ENCODE measurements around the gene GLYATL3.

The GLYATL3 gene

DNA sequence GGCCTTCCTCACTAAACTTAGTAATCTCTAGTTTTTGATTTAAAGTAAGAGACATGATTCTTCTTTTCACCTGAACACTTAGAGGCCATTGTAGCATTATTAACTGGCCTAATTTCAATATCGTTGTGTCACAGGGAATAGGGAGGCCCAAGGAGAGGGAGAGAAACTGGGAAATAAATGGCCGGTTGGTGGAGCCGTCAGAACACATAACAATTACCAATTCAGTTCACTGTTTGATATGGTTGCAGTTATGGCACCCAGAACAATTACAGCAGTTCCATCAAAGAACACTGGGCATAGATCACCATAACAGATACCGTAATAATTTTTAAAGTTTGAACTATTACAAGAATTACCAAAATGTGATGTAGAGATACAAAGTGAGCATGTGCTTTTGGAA lies 9.1 kb upstream of the GLYATL3 start:
- no peak overlapping the region for H3K4me3 Mint-ChIP-seq
- H3K4me1 Mint-ChIP-seq = no peaks in the 10 kb centered on the region
- no peak overlapping the region for H3K27ac Mint-ChIP-seq
- DNase-seq (no peak), ATAC-seq (replicated peaks) (no peak)
- H3K9me3 Mint-ChIP-seq = no peaks in the 10 kb centered on the region
- H3K36me3 Mint-ChIP-seq = peaks cover 14 to 42% of the 10 kb centered on the region in 2 donors
- H3K27me3 Mint-ChIP-seq = no peaks in the 10 kb centered on the region

DNA sequence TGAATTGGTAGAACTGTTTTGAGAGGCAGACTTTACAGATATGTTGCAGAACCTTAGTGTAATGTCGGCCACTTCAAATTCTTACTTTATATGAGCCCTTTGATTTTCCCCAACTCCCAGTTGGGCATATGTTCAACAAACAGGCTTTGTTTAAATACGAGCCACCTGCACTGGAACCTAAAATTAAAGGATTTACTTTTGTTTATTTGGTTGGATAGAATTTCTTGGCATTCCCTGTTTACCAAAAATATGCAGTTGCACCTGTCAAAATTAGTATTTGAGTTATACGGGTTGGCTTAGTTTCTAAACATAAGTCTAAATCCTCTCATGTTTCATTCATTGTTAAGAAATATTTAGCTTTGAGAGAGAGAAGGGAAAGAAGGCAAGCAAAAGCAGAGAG lies 2.4 kb upstream of the GLYATL3 start:
- H3K4me1 Mint-ChIP-seq = no peaks in the 10 kb centered on the region
- no peaks in the 10 kb centered on the region for H3K27me3 Mint-ChIP-seq
- ATAC-seq (replicated peaks) = no peak
- no peak overlapping the region for H3K27ac Mint-ChIP-seq
- DNase-seq = no peak
- H3K4me3 Mint-ChIP-seq = no peak overlapping the region
- no peaks in the 10 kb centered on the region for H3K9me3 Mint-ChIP-seq
- H3K36me3 Mint-ChIP-seq = peaks cover 0 to 12% of the 10 kb centered on the region in 2 donors

GRCh38 chr6:49499126-49499525 lies 597 bp upstream of the GLYATL3 start:
- no peak overlapping the region for H3K27ac Mint-ChIP-seq
- H3K36me3 Mint-ChIP-seq = peaks cover 0 to 8% of the 10 kb centered on the region in 2 donors
- no peak overlapping the region for H3K4me3 Mint-ChIP-seq
- no peaks in the 10 kb centered on the region for H3K9me3 Mint-ChIP-seq
- ATAC-seq (replicated peaks) (no peak), DNase-seq (no peak)
- peaks cover 0 to 6% of the 10 kb centered on the region in 2 donors for H3K27me3 Mint-ChIP-seq
- no peaks in the 10 kb centered on the region for H3K4me1 Mint-ChIP-seq

DNA sequence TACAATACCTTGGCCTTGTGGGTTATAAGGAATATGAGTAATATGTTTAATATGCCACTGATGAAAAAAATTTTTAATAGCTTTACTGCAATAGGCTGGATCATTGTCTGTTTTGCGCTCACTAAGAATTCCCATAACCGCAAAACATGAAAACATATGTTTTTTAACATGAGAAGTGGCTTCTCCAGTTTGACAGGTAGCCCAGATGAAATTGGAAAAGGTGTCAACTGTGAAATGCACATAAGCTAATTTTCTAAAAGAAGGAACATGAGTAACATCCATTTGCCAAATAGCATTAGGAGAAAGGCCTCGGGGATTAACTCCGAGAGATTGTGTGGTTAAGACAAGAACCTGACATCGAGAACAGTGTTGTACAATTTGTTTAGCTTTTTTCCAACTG lies 4.9 kb downstream of the GLYATL3 start:
- H3K27me3 Mint-ChIP-seq = peaks cover 13 to 17% of the 10 kb centered on the region in 2 donors
- H3K9me3 Mint-ChIP-seq = no peaks in the 10 kb centered on the region
- no peak overlapping the region for H3K27ac Mint-ChIP-seq
- DNase-seq (no peak), ATAC-seq (replicated peaks) (no peak)
- no peaks in the 10 kb centered on the region for H3K36me3 Mint-ChIP-seq
- no peak overlapping the region for H3K4me3 Mint-ChIP-seq
- no peaks in the 10 kb centered on the region for H3K4me1 Mint-ChIP-seq

GRCh38 chr6:49506569-49507111 lies 6.9 kb downstream of the GLYATL3 start:
- no peaks in the 10 kb centered on the region for H3K4me1 Mint-ChIP-seq
- H3K27ac Mint-ChIP-seq = no peak overlapping the region
- peaks cover 16 to 17% of the 10 kb centered on the region in 2 donors for H3K27me3 Mint-ChIP-seq

GRCh38 chr6:49509342-49509741 lies 9.6 kb downstream of the GLYATL3 start:
- DNase-seq (no peak), ATAC-seq (replicated peaks) (no peak)
- peaks cover 23 to 27% of the 10 kb centered on the region in 2 donors for H3K27me3 Mint-ChIP-seq
- no peaks in the 10 kb centered on the region for H3K36me3 Mint-ChIP-seq
- H3K4me1 Mint-ChIP-seq = no peaks in the 10 kb centered on the region
- H3K9me3 Mint-ChIP-seq = no peaks in the 10 kb centered on the region
- H3K4me3 Mint-ChIP-seq = no peak overlapping the region
- no peak overlapping the region for H3K27ac Mint-ChIP-seq

More at GRCh38 chr6:49506569-49507111, 6.9 kb downstream of the GLYATL3 start:
- ATAC-seq (replicated peaks) (no peak), DNase-seq (no peak)
- H3K36me3 Mint-ChIP-seq = no peaks in the 10 kb centered on the region
- no peak overlapping the region for H3K4me3 Mint-ChIP-seq
- no peaks in the 10 kb centered on the region for H3K9me3 Mint-ChIP-seq

- no peak for ATAC-seq (replicated peaks)
- Mint-ChIP-seq H3K9me3 (no peaks in the 10 kb centered on the region), H3K27ac (no peak overlapping the region), H3K27me3 (peaks cover 10 to 25% of the 10 kb centered on the region in 2 donors), H3K4me3 (no peak overlapping the region), H3K4me1 (no peaks in the 10 kb centered on the region), H3K36me3 (no peaks in the 10 kb centered on the region)
- DNase-seq = no peak
Observed at GRCh38 chr6:49513153-49513989, 13.6 kb downstream of the GLYATL3 start.

DNA sequence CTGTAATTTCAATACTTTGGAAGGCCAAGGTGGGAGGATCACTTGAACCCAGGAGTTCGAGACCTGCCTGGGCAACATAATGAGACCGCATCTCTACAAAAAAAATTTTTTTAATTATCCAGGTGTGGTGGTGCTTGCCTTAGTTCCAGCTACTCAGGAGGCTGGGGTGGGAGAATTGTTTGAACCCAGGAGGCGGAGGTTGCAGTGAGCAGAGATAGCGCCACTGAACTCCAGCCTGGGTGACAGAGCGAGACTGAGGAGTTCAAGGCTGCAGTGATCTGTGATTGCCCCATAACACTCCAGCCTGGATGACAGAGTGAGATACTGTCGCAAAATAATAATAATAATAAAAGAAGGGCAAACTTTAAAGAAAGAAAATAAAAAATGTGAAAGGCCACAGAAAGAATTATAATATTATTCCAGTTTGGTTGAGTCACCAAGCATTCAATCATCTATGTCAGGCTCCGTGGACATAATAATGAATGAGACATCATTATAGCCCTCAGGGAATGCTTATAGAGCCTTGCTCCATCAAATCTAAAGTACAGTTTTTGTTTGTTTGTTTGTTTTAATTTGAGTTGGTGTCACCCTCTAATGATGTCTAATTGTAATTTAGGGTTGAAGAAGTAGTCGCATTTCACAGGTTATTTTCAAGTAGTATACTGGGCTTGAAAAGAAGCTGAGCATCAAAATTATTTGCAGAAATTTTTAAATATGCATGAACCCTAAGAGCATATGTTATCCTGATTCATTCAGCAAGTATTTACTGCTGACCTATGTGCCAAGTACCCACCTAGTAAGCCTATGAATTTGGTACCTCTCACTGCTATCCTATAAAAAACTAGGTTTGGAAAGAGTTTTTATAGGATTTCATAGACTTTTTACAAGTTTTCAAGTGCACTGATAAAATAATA lies 15.1 kb downstream of the GLYATL3 start:
- Mint-ChIP-seq H3K36me3 (no peaks in the 10 kb centered on the region), H3K27me3 (peaks cover 11 to 25% of the 10 kb centered on the region in 2 donors), H3K4me3 (no peak overlapping the region), H3K4me1 (no peaks in the 10 kb centered on the region), H3K27ac (no peak overlapping the region), H3K9me3 (no peaks in the 10 kb centered on the region)
- no peak for ATAC-seq (replicated peaks)
- no peak for DNase-seq

DNA sequence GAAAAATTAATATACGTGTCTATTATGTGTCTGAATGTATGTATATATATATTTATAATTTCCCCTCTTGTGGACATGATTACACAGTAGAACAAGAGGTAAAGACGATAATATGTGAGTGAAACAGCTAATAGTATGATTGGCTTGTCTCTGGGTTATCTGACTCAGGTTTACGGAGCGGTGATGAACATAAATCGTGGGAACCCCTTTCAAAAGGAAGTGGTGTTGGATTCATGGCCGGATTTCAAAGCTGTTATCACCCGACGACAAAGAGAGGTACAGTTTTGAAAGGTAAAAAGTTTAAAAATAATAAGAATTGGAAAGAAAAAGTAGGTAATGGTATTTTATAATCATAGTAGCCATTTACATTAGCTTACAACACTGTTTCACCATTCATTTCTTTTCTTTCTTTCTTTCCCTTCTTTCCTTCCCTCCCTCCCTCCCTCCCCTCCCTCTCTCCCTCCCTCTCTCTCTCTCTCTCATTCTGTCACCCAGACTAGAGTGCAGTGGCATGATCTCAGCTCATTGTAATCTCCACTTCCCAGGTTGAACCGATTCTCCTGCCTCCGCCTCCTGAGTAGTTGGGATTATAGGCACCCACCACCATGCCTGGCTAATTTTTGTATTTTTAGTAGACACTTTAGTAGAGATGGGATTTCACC lies 15.9 kb downstream of the GLYATL3 start:
- Mint-ChIP-seq H3K4me3 (no peak overlapping the region), H3K9me3 (no peaks in the 10 kb centered on the region), H3K27ac (no peak overlapping the region), H3K4me1 (peaks cover 0 to 1% of the 10 kb centered on the region in 2 donors), H3K36me3 (no peaks in the 10 kb centered on the region), H3K27me3 (peaks cover 19 to 25% of the 10 kb centered on the region in 2 donors)
- ATAC-seq (replicated peaks) (no peak), DNase-seq (no peak)

DNA sequence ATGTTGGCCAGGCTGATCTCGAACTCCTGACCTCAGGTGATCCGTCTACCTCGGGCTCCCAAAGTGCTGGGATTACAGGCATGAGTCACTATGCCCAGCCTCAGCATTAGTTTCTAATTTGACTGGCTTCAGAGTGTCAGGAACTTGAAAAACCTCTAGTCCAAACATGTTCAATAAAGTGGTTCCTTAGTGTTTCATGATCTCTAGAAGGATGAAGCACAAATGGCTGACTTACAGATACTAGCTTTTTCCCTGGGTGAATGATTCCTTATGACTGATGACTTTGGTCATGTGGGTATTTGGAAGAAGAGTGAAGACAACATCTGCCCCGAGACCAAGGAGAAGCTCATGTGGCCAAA lies 16.4 kb downstream of the GLYATL3 start:
- ATAC-seq (replicated peaks) (no peak), DNase-seq (no peak)
- Mint-ChIP-seq H3K27me3 (peaks cover 19 to 25% of the 10 kb centered on the region in 2 donors), H3K36me3 (no peaks in the 10 kb centered on the region), H3K4me1 (peaks cover 0 to 1% of the 10 kb centered on the region in 2 donors), H3K27ac (no peak overlapping the region), H3K4me3 (no peak overlapping the region), H3K9me3 (no peaks in the 10 kb centered on the region)

DNA sequence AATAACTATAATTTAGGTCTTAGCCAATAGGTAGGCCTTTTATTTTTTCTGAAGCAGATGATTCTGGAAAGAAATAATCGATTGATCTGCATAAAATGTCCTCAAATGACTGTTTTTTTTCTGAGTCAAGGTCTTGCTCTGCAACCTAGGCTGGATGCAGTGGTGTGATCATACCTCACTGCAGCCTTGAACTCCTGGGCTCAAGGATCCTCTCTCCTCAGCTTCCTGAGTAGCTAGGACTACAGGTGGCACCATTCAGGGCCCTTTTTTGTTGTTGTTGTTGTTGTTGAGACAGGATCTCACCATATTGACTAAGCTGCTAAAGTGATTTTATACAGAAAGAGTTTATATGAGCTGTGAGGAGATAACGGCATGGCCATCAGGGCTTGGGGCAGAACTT lies 18.2 kb downstream of the GLYATL3 start:
- H3K9me3 Mint-ChIP-seq = no peaks in the 10 kb centered on the region
- H3K4me3 Mint-ChIP-seq = no peak overlapping the region
- H3K27me3 Mint-ChIP-seq = peaks cover 19% of the 10 kb centered on the region in 2 donors
- ATAC-seq (replicated peaks) (no peak), DNase-seq (no peak)
- no peaks in the 10 kb centered on the region for H3K36me3 Mint-ChIP-seq
- peaks cover 0 to 1% of the 10 kb centered on the region in 2 donors for H3K4me1 Mint-ChIP-seq
- no peak overlapping the region for H3K27ac Mint-ChIP-seq

DNA sequence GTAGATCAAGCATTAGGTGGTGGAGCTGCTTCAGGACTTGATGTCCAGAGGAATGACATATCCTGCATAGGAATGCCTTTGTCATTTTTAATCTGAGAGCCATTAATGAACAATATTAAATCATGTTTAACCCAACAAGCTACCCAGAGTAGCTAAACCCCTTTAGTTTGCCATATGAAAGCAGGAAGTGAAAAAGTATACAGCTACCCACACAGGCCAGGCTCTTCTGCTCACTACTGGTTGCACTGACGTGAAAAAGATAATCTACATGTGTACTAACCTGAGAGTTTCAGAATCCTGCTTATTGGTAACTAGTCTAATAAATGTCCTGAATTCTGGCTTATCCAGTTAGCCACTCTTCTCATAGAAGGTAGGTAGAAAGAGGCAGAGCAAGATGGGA lies 19.9 kb downstream of the GLYATL3 start:
- ATAC-seq (replicated peaks) (peak; percentile 54 to 69), DNase-seq (no peak)
- Mint-ChIP-seq H3K27ac (no peak overlapping the region), H3K9me3 (no peaks in the 10 kb centered on the region), H3K27me3 (peaks cover 6 to 9% of the 10 kb centered on the region in 2 donors), H3K4me1 (peaks cover 0 to 1% of the 10 kb centered on the region in 2 donors), H3K36me3 (no peaks in the 10 kb centered on the region), H3K4me3 (no peak overlapping the region)

DNA sequence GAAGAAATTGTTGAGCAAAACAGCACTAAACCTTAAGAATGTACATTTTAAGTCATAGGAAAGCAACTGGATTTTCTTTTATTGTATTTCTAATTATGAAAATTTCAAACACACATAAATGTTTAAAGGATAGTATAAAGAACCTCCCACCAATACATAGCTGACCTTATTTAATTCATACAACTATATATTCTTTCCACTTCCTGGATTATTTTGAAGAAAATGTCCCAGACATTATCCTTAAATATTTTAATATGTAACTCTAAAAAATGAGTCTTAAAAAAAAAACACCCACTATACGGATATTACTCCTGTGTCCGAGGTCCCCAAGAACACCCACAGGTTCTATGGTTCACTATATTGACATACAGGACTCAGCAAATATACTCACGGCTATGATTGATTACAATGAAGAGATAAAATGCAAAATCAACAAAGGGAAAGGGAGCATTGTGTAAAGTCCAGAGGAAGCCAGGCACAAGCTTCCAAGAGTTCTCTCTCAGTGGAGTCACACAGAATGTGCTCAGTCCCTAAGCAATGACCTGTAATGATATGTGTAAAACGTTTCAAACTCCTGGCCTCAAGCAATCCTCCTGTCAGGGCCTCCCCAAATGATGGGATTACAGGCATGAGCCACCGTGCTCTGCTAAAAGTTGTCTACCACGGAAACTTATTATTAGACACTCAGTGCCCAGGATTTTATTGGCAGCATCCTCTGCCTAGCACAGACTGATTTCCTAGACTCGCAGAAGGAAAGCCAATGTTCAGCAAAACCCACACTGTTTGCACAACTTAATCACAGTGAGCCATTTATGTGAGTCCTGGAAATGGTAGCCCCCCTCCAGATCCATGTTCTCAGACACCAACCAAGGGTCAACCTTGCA lies 23.2 kb downstream of the GLYATL3 start:
- no peaks in the 10 kb centered on the region for H3K36me3 Mint-ChIP-seq
- DNase-seq (no peak), ATAC-seq (replicated peaks) (no peak)
- no peaks in the 10 kb centered on the region for H3K9me3 Mint-ChIP-seq
- H3K27ac Mint-ChIP-seq = peak overlapping the region; percentile 25
- H3K27me3 Mint-ChIP-seq = peaks cover 0 to 9% of the 10 kb centered on the region in 2 donors
- H3K4me1 Mint-ChIP-seq = peaks cover 0 to 1% of the 10 kb centered on the region in 2 donors
- H3K4me3 Mint-ChIP-seq = no peak overlapping the region
